ENCODE data around the gene ACCSL.

ACCSL gene

DNA sequence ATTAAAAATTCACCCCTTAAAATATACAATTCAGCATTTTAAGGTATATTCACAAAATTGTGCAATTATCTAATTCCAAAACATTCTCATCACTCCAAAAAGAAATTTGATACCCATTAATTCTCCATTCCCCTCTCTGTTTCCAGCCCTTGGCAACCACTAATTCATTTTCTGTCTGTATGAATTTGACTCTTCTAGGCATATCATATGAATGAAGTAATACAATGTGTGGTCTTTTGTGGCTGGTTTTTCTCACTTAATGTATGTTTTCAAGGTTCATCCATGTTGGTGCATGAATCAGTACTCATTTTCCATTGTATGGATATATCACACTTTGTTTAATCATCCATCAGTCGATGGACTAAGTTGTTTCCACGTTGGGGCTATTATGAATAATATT is 29.0 kb upstream of the ACCSL start:
- DNase-seq: no peak

DNA sequence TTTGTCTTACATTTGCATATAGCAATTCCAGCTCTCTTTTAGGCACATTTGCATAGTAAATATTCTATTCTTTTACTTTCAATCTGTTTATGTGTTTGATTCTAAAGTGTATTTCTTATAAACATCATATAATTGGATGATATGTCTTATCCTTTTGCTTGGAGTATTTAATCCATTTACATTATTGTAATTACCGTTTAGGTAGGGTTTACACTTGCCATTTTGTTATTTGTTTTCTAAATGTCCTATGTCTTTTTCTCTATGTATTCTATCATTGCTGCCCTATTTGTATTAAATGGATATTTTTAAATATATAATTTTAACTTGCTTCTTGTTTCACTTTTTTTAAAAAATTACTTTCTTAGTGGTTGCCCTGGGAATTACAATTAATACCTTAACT is 22.8 kb upstream of the ACCSL start:
- DNase-seq: no peak

DNA sequence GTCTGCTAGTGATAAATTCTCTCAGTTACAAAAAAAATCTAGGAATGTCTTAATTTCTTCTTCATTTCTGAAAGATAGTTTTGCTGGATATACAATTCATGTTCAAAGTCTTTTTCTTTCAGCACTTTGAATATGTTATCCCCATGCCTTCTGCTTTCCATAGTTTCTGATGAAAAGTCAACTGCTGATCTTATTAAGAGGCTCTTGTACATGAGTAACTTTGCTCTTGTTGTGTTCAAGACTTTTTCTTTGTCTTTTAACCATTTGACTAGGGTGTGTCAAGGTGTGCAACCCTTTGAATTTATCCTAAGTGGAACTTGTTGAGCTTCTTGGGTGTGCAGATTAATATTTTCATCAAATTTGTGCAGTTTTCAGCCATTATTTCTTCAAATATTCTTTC is 22.1 kb upstream of the ACCSL start:
- no peak for DNase-seq

DNA sequence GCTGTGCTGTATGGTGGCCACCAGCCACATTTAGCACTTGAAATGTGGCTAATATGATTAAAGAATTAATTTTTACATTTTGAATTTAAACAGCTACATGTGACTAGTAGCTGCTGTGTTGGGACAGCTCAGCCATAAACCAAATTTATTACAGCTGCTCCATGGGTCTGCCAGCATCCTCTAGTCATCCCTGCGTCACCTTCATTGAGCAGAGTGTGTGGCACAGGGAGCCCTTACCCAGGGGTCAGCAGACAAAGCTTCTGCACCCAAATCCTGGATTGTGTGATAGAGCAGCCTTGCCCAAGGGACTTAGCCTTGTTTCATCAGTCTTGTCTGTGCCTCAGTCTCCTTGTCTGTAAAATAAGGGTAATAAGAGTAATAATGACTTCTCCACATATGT is 19.4 kb upstream of the ACCSL start:
- no peak for DNase-seq

DNA sequence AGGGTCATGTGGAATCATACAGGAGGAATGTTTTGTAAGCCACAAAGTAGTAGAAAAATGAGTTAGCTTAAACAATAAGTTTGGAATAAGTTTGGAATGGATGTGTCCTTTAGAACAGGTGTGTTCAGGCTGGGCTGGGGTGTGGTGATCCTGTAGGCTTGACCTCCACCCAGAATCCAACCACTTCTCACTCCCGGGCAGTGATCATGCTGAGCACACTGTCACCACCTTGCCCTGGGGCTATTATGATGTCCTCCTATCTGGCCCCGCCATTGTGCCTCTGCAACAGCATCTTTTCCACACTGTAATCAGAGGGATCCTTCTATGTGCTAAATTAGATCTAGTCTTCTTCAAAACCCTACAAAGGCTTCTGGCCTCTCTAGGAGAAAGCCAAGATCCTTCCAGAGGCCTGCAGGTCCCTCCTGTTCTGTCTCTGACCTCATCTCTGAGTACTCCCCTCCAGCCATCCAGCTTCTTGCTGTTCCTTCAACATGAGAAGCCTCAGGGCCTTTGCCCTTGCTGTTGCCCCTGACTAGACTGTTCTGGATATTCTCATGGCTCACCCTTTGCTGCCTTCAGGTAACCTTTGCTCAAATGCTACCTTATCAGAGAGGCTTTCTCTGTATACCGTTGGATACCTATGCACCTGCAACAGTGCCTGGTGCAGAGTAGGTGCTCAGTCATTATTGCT is 18.8 kb upstream of the ACCSL start:
- no peak for DNase-seq

DNA sequence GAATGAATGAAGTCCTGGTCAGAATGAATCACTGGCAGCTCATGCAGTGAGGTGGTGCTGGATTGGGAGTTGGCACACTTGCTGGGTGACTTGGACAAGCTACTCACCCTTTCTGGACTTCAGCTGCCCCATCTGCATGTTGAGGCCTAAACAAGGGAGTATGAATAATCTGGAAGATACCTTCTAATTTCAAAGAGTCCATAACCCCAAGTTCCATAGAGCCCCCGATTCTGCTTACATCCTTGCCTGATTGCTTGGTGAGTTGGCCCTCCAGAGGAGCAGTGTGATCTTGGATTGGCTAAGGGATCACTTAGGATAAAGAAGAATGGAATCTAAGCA is 18.3 kb upstream of the ACCSL start:
- DNase-seq: no peak

DNA sequence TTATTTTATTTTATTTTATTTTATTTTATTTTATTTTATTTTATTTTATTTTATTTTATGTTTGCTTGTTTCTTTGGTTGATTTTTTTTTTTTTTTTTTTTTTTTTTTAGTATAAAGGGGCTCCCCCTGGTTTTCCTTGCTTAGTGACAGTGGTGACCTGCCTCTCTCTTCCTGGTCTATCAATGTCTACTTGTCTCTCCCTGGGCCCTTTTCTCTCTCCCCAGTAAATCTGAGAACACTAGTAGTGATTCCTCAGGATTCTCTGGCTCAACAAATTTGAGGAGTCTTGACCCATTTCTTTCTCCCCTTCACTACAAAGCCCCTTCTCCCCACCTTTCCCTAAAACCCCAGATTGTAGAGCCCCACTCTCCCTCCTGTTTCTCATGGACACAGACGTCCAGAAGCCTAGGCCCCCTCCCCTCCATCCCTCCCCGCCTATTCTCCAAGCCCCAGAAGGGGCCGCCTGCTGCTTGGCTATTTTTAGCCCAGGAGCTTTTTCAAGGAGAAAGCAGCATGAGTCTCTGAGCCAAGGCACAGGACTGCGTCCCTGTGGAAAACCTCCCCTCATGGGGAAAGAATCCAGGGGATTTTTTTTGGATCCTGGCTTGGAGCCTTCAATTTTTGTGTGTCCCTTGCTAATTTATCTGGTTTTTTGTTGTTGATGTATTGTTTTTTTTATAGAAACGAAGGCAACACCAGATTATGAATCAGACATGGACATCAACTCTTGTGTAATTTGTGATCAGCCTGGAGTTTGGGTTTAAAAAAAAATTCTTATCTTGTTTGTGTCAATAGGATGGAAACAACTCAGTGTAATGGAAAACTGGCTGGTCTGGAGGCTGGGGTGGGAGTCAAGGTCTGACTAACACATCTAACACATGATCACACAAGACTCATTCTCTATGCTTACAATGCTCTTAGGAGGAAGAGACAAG is 17.5 kb upstream of the ACCSL start:
- DNase-seq: no peak

DNA sequence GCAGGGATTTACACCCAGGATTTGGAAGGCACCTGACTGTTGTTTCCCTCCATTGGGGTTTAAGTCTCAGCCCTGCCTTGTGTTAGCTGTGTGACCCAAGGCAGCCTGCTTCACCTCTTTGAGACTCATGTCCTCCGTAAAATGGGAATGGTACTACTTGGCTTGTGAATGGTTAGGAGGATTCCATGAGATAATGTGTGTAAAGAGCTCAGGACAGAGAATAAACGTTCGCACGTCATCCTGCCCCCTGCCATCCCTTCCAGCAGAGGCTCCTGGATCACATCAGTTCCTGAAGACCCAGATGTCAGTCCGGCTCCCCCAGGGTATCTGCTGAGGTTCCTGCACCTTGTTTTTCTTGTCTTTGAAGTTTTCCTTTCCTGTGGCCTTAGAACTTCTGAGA is 16.8 kb upstream of the ACCSL start:
- no peak for DNase-seq

DNA sequence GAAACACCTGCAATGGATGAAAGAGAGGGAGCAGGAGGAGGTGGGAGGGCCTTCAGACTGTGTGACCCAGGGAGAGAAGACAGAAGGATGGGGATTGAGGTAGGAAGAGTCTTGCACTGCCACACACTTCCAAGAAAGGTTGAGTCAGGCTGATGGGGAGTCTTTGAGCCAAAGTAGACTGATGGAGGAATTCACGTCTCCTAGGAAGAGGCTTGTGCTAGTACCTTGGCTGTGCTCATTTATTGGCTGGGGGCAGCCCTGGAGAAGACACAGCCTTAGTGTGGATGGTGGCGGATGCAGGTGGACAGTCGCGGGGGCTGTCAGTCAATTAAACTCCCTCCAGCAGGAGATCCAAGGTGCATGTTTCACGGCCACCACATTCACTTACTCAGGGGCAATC is 16.2 kb upstream of the ACCSL start:
- DNase-seq: no peak

DNA sequence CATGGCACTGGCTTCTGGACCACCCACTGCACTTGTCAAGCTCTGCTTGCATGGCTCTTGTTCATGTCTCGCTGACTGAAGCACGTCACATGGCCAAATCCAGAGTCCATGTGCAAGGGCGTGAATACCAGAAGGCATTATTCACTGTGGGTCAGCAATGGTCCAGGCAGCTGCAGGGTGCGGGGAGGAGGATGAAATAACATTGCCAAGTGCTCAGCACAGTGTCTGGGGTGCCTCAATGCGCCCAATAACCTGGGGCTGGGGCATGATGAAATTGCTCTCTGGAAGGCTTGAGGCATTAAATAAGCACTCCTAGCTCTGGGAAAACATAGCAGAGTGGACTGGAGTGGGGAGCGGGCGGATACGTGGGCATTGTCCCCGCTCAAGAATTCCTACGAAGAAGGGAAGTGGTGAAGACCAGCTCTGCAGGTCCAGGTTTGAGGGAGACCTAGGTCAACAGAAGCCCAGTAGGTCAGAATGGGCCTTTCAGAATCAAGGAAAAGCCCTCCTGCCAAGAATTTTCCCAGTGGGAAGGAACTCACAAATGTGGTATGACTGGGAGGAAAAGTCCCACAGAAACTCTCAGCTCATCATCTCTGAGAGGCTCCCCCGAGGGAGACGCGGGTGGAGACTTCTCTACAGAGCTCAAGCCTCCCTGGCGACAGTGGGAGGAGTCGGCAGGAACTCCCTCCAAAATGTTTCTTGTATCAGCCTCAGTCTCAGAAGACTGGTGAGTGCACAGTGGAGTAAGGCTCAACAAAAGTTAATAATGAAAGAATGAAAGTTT is 15.3 kb upstream of the ACCSL start:
- DNase-seq: no peak

DNA sequence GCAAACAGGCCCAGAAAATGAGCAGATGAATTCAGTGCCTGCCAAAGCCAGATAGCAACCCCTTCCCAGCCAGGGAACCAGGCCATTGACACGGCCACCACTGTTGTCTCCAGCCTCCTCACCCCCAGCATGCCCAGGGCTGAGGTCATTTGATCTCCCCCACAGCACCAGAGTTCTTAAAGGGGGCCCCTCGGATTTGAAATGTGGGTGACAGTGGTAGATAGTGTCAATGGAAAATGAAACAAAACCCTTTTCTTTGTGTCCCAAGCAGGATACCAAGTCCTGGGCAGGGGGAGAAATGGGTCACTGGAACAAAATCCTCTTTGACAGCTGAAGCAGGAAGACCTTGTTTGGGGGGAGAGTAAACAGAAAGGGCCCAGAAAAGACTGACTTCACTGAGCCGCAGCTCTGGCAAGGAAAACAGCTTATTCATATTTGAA is 14.3 kb upstream of the ACCSL start:
- no peak for DNase-seq

DNA sequence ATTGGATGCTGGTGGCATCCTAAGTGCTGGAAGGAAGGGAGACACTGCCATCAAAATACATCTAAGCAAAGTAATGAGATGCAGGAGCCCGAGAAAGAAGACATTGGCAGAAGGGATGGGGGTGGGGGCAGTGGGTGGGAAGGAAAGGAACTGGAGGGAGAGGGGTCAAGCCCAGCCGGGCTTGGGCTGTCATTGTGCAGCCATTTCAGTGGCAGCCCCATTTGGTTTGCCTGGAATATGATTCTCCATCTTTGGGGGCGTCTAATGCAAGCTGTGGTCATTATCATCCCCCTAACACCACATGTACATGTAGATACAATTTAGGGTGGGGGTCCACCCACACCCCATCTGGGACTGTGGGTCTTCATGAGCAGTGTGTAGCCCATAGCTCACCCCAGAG is 13.9 kb upstream of the ACCSL start:
- no peak for DNase-seq

DNA sequence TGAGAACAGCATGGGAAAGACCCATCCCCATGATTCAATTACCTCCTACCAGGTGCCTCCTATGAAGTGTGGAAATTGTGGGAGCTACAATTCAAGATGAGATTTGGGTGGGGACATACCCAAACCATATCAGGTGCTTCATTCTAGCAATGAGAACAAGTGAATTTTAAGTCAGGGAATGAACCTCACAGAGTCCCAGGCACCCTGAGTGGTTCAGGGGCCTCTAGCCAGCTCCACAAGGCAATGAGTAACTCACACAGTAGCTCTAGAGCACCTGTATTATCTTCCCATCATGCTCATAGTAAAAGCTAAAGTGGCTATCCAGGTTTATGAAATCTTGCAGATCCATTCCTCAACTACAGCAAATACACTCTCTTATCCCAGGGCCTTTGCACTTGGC is 13.1 kb upstream of the ACCSL start:
- no peak for DNase-seq

DNA sequence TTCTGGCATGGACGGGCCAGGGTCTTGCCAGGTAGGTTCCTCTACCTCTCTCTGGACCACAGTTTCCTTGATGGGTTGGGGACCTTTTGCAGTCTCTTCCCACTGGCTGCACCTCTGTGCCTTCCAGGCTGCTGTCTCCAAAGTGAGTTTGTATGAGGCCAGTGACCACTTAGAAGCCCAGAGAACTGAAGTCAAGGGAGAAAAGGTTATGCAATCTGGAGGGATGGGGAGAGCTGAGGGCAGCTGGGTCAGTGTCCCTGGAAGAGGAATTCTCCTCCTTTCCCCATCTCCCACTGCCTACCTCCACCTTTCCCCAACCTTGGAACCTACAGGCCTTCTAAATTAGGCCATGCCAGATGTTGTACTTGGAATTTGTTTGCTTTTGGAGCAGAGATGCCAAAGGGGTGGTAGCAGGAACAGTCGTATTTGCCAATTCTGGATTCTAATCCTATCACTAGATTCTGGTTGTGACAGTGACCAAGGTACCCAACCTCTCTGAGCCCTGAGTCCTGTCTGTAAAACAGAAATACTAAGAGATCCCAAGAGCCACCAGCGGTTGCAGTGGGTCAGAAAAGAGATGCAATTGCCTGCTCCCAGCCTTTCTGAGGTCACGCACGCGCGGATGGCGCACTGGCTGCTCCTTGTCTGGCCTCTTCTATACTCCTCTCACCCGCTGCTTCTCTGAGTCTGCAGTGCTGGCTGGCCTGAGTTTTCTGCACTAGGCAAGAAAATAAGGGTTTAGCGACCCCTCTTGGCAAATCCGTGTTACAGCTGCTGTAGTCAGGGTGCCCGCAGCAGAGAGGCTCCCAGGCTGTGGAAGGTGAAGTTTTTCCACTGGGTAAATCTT is 10.7 kb upstream of the ACCSL start:
- DNase-seq: no peak

DNA sequence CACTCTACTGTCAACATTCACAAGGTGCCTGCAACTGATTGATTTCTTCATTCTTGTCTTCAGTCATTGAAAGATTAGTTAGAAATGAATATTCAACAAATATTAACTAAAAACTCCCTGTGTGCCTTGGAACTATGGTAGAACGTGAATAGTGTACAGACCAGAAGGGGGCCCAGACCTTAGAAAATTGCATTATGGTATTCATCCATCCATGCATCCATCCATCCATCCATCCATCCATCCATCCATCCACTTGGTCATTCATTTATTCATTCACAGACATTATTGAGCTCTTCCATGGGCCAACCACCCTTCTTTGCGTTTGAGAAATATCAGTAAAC is 10.2 kb upstream of the ACCSL start:
- DNase-seq: no peak

DNA sequence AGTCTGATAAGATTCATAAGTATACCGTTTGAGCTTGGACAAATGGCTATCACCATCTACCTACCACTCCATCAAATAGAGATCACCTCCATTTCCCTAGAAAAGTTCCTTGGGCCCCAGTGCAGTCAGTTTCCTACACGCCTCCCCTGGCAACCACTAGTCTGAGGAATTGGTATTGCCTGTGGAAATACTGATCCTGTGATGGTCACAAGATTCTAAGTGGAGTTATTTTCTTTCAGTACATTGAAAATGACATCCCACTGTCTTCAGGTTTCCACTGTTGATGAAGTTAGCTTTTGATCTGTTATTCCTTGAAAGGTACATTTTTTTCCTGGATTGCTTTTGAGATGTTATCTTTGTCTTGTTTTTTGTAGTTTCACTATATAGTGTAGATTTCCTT is 4.6 kb upstream of the ACCSL start:
- DNase-seq: no peak

DNA sequence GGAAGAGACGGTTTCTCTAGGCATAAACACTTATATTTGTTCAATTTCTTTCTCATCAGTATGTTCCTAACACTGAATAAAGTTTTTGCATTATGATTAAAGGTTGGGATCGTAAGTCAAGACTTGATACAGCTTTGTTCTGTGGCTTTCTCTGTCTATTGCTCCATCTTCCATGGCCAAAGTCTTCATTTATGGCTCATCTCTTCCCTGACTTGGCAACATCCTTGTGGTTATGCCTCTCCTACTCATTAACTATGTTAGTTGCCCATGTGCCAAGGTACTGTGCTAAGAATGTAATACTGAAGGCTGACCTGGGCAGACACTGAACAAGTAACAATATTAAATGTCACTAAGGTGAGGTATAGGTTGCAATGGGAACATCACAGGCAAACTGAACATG is 1.6 kb upstream of the ACCSL start:
- DNase-seq: no peak

DNA sequence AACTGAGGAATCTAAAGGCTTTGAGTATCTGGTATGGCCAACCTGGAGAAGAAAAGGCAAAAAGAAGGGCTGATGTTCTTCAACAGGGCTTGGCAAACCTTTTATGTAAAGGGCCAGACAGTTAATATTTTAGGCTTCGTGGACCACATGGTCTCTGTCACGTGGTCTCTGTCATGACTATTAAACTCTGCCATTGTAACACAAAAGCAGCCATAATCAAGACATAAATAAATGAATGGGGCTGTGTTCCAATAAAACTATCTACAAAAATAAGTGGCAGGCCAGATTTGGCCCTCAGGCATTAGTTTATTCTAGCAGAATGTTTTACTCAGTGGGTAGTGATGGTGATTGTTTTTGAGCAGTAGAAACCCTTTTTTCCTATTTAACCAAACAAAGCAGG is 483 bp upstream of the ACCSL start:
- no peak for DNase-seq

DNA sequence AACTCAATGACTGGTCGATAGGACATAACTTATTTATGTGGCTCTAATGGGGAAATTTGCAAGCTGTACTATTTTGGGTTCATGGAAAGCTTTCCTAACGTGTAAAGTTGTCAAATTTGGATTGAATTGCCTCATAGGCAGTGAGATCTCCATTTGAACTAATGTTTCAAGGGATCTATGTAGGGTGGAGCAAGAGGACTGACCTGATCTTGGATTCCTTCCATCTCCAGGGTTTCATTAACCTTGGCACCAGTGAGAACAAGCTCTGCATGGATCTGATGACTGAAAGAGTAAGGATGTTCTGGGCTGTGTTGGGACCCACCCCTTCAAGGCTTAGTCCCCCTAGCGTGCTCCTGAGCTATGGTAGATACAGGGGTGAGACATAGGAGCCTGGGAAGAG is 2.1 kb downstream of the ACCSL start:
- no peak for DNase-seq

DNA sequence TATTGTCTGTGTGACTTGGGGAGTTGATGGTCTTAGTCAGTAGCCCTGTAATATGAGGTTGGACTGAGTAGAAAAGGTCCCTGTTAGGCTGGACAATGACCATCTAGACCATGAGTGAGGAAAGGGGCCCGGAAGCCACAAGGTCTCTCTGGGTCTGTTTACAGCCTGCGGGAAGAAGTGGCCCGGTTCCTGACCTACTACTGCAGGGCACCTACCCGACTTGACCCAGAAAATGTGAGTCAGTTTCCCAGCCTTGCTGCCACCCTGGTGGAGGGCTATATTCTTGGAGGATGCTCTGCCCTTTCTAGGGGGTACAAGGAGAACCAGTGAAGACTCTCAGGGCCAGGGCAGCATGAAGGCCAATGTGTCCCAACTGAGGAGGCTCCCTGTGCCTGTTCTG is 3.4 kb downstream of the ACCSL start:
- no peak for DNase-seq

DNA sequence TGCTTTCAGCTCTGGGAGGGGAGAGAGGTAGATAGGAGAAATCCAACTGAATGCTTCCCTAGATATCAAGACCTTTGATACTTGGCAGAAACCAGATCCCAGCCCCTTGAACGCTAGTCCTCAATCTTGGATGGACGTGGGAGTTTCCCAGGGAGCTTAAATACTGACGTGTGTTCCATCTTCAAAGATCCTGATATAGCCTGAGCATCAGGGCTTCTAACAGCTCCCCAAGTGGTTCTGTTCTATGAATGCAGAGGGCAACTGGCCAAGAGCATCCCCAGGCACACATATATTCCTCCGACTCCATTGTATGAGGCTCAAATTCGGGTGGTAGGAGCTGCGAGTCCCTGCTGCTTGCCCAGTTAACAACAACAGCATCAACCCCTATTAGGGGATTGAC is 9.6 kb downstream of the ACCSL start:
- DNase-seq: no peak

DNA sequence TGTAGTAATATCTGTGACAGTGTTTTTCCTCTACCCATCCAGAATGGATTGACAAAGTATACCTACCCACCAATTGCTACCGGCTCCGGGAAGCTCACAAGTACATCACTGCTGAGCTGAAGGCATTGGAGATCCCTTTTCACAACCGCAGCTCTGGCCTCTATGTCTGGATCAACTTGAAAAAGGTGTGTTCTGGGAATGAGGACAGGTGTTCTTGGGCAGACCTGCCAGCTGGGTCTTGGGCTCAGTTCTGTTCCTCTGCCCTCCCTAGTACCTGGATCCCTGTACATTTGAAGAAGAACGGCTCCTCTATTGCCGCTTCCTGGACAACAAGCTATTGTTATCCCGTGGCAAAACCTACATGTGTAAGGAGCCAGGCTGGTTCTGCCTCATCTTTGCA is 10.5 kb downstream of the ACCSL start:
- no peak for DNase-seq

DNA sequence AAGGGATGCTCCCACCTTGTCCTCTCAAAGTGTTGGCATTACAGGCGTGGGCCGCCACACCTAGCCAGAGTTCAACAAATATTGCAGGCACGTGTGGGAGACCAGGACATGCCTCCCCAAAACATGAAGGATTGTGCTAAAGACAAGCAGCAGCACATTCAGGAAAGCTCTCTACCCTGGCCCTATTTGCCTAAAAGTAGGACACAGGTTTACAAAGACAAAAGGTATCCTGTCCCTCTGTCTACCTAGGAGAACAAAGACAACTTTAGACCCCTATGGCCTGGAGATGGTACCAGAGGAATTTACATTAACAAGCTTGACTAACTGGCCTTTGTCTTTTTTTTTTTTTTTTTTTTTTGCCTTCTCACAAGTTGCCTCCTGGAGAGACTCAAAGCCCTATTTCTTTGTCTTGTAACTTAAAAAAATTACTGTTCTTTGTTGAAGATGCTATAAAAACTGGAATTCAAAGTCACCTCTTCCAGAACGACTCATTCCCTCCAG is 17.4 kb downstream of the ACCSL start:
- DNase-seq: no peak
